ENCODE data around the gene MPEG1.

Gene MPEG1

GRCh38 chr11:59186130-59186594 lies 26.6 kb downstream of the MPEG1 start:
- peak; percentile 72 for DNase-seq (ENCODE audit: low read depth)
- no peak overlapping the region for H3K4me3 ChIP-seq (ENCODE audit: low read depth, low read length)
- peak; percentile 84 for TF ChIP-seq CTCF (IDR thresholded peaks at IDR 0.05; ENCODE audit: insufficient read depth, low read depth, low read length, missing control alignments)

GRCh38 chr11:59185386-59185945 lies 27.3 kb downstream of the MPEG1 start:
- no peak for TF ChIP-seq CTCF (IDR thresholded peaks at IDR 0.05; ENCODE audit: insufficient read depth, low read depth, low read length, missing control alignments)
- no peak for DNase-seq (ENCODE audit: low read depth)
- H3K4me3 ChIP-seq (ENCODE audit: low read depth, low read length), result no peak overlapping the region

- no peak for TF ChIP-seq CTCF (IDR thresholded peaks at IDR 0.05; ENCODE audit: insufficient read depth, low read depth, low read length, missing control alignments)
- H3K4me3 ChIP-seq (ENCODE audit: low read depth, low read length), result no peak overlapping the region
- no peak for DNase-seq (ENCODE audit: low read depth)
These were observed 27.9 kb downstream of the MPEG1 start for GRCh38 chr11:59184691-59185339.

- DNase-seq (ENCODE audit: low read depth), result no peak
- no peak overlapping the region for H3K4me3 ChIP-seq (ENCODE audit: low read depth, low read length)
- no peak for TF ChIP-seq CTCF (IDR thresholded peaks at IDR 0.05; ENCODE audit: insufficient read depth, low read depth, low read length, missing control alignments)
These were observed 29.0 kb downstream of the MPEG1 start for GRCh38 chr11:59183771-59184170.

GRCh38 chr11:59182457-59183151 lies 30.1 kb downstream of the MPEG1 start:
- peak; percentile 57 for TF ChIP-seq CTCF (IDR thresholded peaks at IDR 0.05; ENCODE audit: insufficient read depth, low read depth, low read length, missing control alignments)
- DNase-seq (ENCODE audit: low read depth), result peak; percentile 57
- no peak overlapping the region for H3K4me3 ChIP-seq (ENCODE audit: low read depth, low read length)

- no peak for DNase-seq (ENCODE audit: low read depth)
- no peak overlapping the region for H3K4me3 ChIP-seq (ENCODE audit: low read depth, low read length)
- no peak for TF ChIP-seq CTCF (IDR thresholded peaks at IDR 0.05; ENCODE audit: insufficient read depth, low read depth, low read length, missing control alignments)
These were observed 30.8 kb downstream of the MPEG1 start for GRCh38 chr11:59181746-59182456.
